HCT116 (cell line): Measurements from ENCODE around the gene KCNB1. TPM values are rescaled to one million over a fixed set of nuclear protein-coding genes. Genes with fewer than 3 reads are reported as not detected.
A peak's percentile ranks its signal among the peaks of the same experiment; 100 is the strongest.

Experiments
- ATAC-seq: fragments of 200-7000 bp; cut with Tn5 transposase; 2 replicates; pipeline ENCODE4 v1.9.1; 2020; ENCODE audit warnings: mild to moderate bottlenecking, moderate library complexity
- BruUV-seq: library from RNA; stranded (reverse); fragments of 400-500 nt; replicated peaks from 2 replicates; lab custom pipeline; 2021; lab: Mats Ljungman, UMichigan
- CTCF ChIA-PET: fragments of 300-600 bp; sonication (Branson Sonifier 250); formaldehyde crosslinking; loops from one replicate; lab custom pipeline; 2021; ENCODE audit warnings: antibody characterized with exemption; lab: Charles Lee
- POLR2A ChIA-PET: fragments of 300-600, 350-600 bp; sonication (Branson Sonifier 250); formaldehyde crosslinking; loops from one replicate; lab custom pipeline; 2021; ENCODE audit warnings: antibody characterized with exemption; lab: Charles Lee
- RAD21 ChIA-PET, 2 experiments: fragments of 300-600 bp; sonication (Branson Sonifier 250); formaldehyde crosslinking; loops; one replicate each; lab custom pipeline; 2023; ENCODE audit warnings: low total read pairs in 2 of 2; ENCODE audit not compliant: uncharacterized antibody in 2 of 2, unreplicated experiment in 2 of 2, low non-redundant PET in 1 of 2; lab: Charles Lee
- DNase-seq: peaks from one replicate; pipeline ENCODE4 v3.0.0-alpha.2; 2010; ENCODE audit warnings: low read depth, low spot score
- H2AFZ ChIP-seq: fragments of 200-600 bp; shearing (Covaris generic), sonication (generic); 2 replicates; pipeline ENCODE4 v1.6.1; 2017; ENCODE audit warnings: low read depth, mixed run types, mixed read lengths, antibody characterized with exemption, low read length; ENCODE audit not compliant: poor library complexity, severe bottlenecking
- H3K27ac ChIP-seq: 2 replicates; pipeline ENCODE4 v1.5.1; 2012; ENCODE audit warnings: low read depth, low read length
- H3K27me3 ChIP-seq: fragments of 200-600 bp; sonication (generic); 2 replicates; pipeline ENCODE4 v1.6.1; 2016; ENCODE audit warnings: mixed run types, low read length, mixed read lengths; ENCODE audit not compliant: insufficient read depth
- H3K36me3 ChIP-seq, 2 experiments: fragments of 200-500 bp in 1 of 2; fragments of 200-600 bp in 1 of 2; sonication (Bioruptor generic) in 1 of 2; sonication (generic) in 1 of 2; 2 replicates each; pipeline versions ENCODE4 v1.5.1 to v1.6.1; 2014 to 2016; ENCODE audit warnings: low read length in 2 of 2, inconsistent platforms in 1 of 2, mixed read lengths in 1 of 2, mixed run types in 1 of 2; ENCODE audit not compliant: insufficient read depth in 2 of 2, control insufficient read depth in 1 of 2
- H3K4me1 ChIP-seq, 2 experiments: fragments of 200-600 bp in 1 of 2; sonication (generic) in 1 of 2; 2 replicates each; pipeline versions ENCODE4 v1.5.1 to v1.6.1; 2012 to 2017; ENCODE audit warnings: low read length in 2 of 2, inconsistent platforms in 1 of 2, mild to moderate bottlenecking in 1 of 2, mixed read lengths in 1 of 2, mixed run types in 1 of 2, moderate library complexity in 1 of 2; ENCODE audit not compliant: insufficient read depth in 2 of 2, control insufficient read depth in 1 of 2
- H3K4me2 ChIP-seq: fragments of 200-600 bp; sonication (generic); 2 replicates; pipeline ENCODE4 v1.6.1; 2017; ENCODE audit warnings: mixed run types, low read length, mixed read lengths
- H3K4me3 ChIP-seq, 2 experiments: fragments of 200-600 bp in 1 of 2; sonication (generic) in 1 of 2; replicated peaks in 1 of 2; 2 replicates each; pipeline ENCODE4 v1.5.1; 2011 to 2016; ENCODE audit warnings: low read length in 2 of 2, control low read depth in 1 of 2, low read depth in 1 of 2, mild to moderate bottlenecking in 1 of 2, mixed read lengths in 1 of 2, mixed run types in 1 of 2
- H3K79me2 ChIP-seq: fragments of 200-600 bp; sonication (generic); 2 replicates; pipeline ENCODE4 v1.6.1; 2017; ENCODE audit warnings: mild to moderate bottlenecking, mixed run types, low read length, moderate library complexity, mixed read lengths; ENCODE audit not compliant: insufficient read depth
- H3K9ac ChIP-seq: fragments of 200-600 bp; sonication (generic); 2 replicates; pipeline ENCODE4 v1.6.1; 2016; ENCODE audit warnings: low read length, mixed read lengths
- H3K9me2 ChIP-seq: fragments of 200-600 bp; sonication (generic), shearing (Covaris generic); 2 replicates; pipeline ENCODE4 v1.6.1; 2017; ENCODE audit warnings: mixed run types, mild to moderate bottlenecking, moderate library complexity; ENCODE audit not compliant: insufficient read depth
- H3K9me3 ChIP-seq, 2 experiments: fragments of 200-500 bp in 1 of 2; fragments of 200-600 bp in 1 of 2; sonication (Bioruptor generic) in 1 of 2; sonication (generic) in 1 of 2; 2 replicates each; pipeline ENCODE4 v1.6.1; 2014 to 2017; ENCODE audit warnings: low read length in 2 of 2, mixed read lengths in 2 of 2, inconsistent platforms in 1 of 2, low read depth in 1 of 2, mild to moderate bottlenecking in 1 of 2, mixed run types in 1 of 2, moderate library complexity in 1 of 2; ENCODE audit not compliant: control insufficient read depth in 1 of 2, insufficient read depth in 1 of 2
- H4K20me1 ChIP-seq: fragments of 200-600 bp; sonication (generic), shearing (Covaris generic); 2 replicates; pipeline ENCODE4 v1.6.1; 2017; ENCODE audit warnings: mixed run types, mild to moderate bottlenecking, moderate library complexity; ENCODE audit not compliant: insufficient read depth
- CTCF ChIP-seq, 3 experiments: fragments of 200-600 bp in 1 of 3; sonication (generic) in 1 of 3; IDR thresholded peaks in 2 of 3; conservative IDR thresholded peaks in 1 of 3; 2 replicates each; pipeline ENCODE4 v1.5.1; 2012 to 2017; ENCODE audit warnings: low read depth in 2 of 3, low read length in 2 of 3, antibody characterized with exemption in 1 of 3, borderline replicate concordance in 1 of 3, control low read depth in 1 of 3, mild to moderate bottlenecking in 1 of 3, mixed read lengths in 1 of 3, mixed run types in 1 of 3, moderate library complexity in 1 of 3; ENCODE audit not compliant: insufficient read depth in 1 of 3
- FOSL1 ChIP-seq: IDR thresholded peaks from 2 replicates; pipeline ENCODE4 v1.6.1; 2012; ENCODE audit warnings: low read depth
- JUND ChIP-seq: IDR thresholded peaks from 2 replicates; pipeline ENCODE4 v1.6.1; 2012
- RAD21 ChIP-seq: IDR thresholded peaks from 2 replicates; pipeline ENCODE4 v1.6.1; 2012; ENCODE audit warnings: low read depth, mild to moderate bottlenecking
- SP1 ChIP-seq: IDR thresholded peaks from 2 replicates; pipeline ENCODE4 v1.6.1; 2012; ENCODE audit warnings: low read depth
- ZFX ChIP-seq: fragments of 450-650 bp; IDR thresholded peaks from 2 replicates; pipeline ENCODE4 v1.6.1; 2017
- intact Hi-C: fragments of 100-400 bp; cut with micrococcal nuclease; formaldehyde crosslinking; loops from 2 replicates; pipeline ENCODE4 v1.10.0; 2022
- total RNA-seq: library from RNA; stranded (reverse); gene quantifications from one replicate; pipeline ENCODE4 v1.2.1, GENCODE V29; 2021; ENCODE audit not compliant: unreplicated experiment

The KCNB1 gene
- total RNA-seq, 1 experiment from 2014 or later: 0.79 TPM

GRCh38 chr20:49397525-49397924, 84.9 kb downstream of the KCNB1 start:
- POLR2A ChIA-PET: no interaction called here
- peaks cover 2 to 14% of the 10 kb centered on the region in 2 experiments; a peak in 1 of 4 replicates for H3K4me1 ChIP-seq
- RAD21 ChIA-PET: no interaction called here
- CTCF ChIA-PET: interaction anchor here (2.1 kb wide), 2 partner anchors 10 to 13 kb away, joined by 6 to 16 read pairs; no protein-coding TSS in a partner anchor
- H4K20me1 ChIP-seq: no peaks in the 10 kb centered on the region
- DNase-seq (no peak), ATAC-seq (peak; percentile 44)
- TF ChIP-seq RAD21 (no peak), FOSL1 (peak; percentile 22; the same call in 1 of the 2 replicates), SP1 (no peak), ZFX (peak; percentile 39)
- H3K27ac ChIP-seq: no peak overlapping the region
- H3K9ac ChIP-seq: no peak overlapping the region
- no peaks in the 10 kb centered on the region for H3K9me2 ChIP-seq
- no peak overlapping the region for H2AFZ ChIP-seq
- peaks cover 10% of the 10 kb centered on the region; the same call in 1 of the 2 replicates for H3K27me3 ChIP-seq
- BruUV-seq: no TSS peak
- no peaks in the 10 kb centered on the region for H3K36me3 ChIP-seq
- intact Hi-C loops: no loop called here
- no peak overlapping the region for H3K4me3 ChIP-seq
- no peaks in the 10 kb centered on the region for H3K9me3 ChIP-seq
- peak overlapping the region; percentile 34 for H3K4me2 ChIP-seq
- H3K79me2 ChIP-seq: no peaks in the 10 kb centered on the region

GRCh38 chr20:49396230-49396629, 86.2 kb downstream of the KCNB1 start:
- intact Hi-C loops: no loop called here
- ATAC-seq (peak; percentile 64), DNase-seq (no peak)
- no peak overlapping the region for H3K27ac ChIP-seq
- no TSS peak for BruUV-seq
- H2AFZ ChIP-seq: no peak overlapping the region
- H3K79me2 ChIP-seq: no peaks in the 10 kb centered on the region
- no peak overlapping the region for H3K9ac ChIP-seq
- ChIA-PET POLR2A (no interaction called here), CTCF (interaction anchor here (1.1 to 2.1 kb wide), 4 partner anchors 11 to 111 kb away, joined by 3 to 16 read pairs (median 5); no protein-coding TSS in a partner anchor), RAD21 (interaction anchor here in 1 of 2 experiments (0.6 kb wide), 1 partner anchor 26 kb away, joined by 3 read pairs; no protein-coding TSS in a partner anchor)
- no peaks in the 10 kb centered on the region for H3K9me3 ChIP-seq
- no peaks in the 10 kb centered on the region for H4K20me1 ChIP-seq
- no peak overlapping the region for H3K4me2 ChIP-seq
- H3K4me1 ChIP-seq: peaks cover 2 to 8% of the 10 kb centered on the region in 2 experiments; a peak in 1 of 4 replicates
- no peaks in the 10 kb centered on the region for H3K9me2 ChIP-seq
- TF ChIP-seq JUND (no peak), CTCF (IDR thresholded peaks at IDR 0.05 in 2 of 3, conservative IDR thresholded peaks at IDR 0.05 in 1 of 3; ENCODE audit: borderline replicate concordance in 1 of 3, insufficient read depth in 1 of 3, low read depth in 2 of 3, low read length in 2 of 3) (0 out of 6 replicates have a peak, but pooled peaks of 2 of the 3 experiments have one; percentile 14 to 20)
- peaks cover 10% of the 10 kb centered on the region; the same call in 1 of the 2 replicates for H3K27me3 ChIP-seq
- H3K4me3 ChIP-seq: no peak overlapping the region
- no peaks in the 10 kb centered on the region for H3K36me3 ChIP-seq
